ENCODE results near the gene C3orf22. TPM values are rescaled to one million over a fixed set of nuclear protein-coding genes. Genes with fewer than 3 reads are reported as not detected.

Gene C3orf22
- total RNA-seq, 1 donor: not detected

DNA sequence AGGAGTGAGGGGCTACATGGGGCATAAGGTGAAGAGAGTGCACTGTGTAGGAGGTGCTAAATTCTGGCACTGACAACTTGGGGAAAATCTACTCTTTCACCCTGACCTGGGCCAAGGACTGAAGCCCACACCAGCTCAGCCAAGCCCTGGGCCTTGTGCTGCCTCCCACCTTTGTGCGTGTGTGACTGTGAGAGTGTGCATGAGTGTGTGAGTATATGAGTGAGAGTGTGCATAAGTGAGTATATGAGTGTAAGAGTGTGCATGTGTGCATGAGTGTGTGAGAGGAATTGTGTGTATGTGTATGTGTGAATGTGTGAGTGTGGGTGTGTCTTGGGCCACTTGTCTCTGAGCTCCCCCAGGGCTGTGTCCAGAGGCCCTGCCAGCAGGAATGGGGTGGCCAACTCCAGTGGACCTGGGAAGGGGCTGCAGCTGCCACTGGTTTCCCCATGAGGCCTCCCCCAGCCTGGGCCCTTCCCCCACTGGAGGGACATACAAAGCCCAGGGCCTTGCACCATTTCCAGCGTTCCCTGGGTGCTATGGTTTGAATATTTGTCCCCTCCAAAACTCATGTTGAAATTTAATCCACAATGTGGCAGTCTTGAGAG lies 15.2 kb downstream of the C3orf22 start:
- H3K4me3 ChIP-seq (ENCODE audit: low read depth, low read length): no peak overlapping the region
- no peak for TF ChIP-seq CTCF (IDR thresholded peaks at IDR 0.05; ENCODE audit: insufficient read depth, low read length)
- no peak for DNase-seq (ENCODE audit: low read depth)

GRCh38 chr3:126542340-126543241 lies 16.1 kb downstream of the C3orf22 start:
- H3K4me3 ChIP-seq (ENCODE audit: low read depth, low read length): no peak overlapping the region
- no peak for TF ChIP-seq CTCF (IDR thresholded peaks at IDR 0.05; ENCODE audit: insufficient read depth, low read length)
- no peak for DNase-seq (ENCODE audit: low read depth)

DNA sequence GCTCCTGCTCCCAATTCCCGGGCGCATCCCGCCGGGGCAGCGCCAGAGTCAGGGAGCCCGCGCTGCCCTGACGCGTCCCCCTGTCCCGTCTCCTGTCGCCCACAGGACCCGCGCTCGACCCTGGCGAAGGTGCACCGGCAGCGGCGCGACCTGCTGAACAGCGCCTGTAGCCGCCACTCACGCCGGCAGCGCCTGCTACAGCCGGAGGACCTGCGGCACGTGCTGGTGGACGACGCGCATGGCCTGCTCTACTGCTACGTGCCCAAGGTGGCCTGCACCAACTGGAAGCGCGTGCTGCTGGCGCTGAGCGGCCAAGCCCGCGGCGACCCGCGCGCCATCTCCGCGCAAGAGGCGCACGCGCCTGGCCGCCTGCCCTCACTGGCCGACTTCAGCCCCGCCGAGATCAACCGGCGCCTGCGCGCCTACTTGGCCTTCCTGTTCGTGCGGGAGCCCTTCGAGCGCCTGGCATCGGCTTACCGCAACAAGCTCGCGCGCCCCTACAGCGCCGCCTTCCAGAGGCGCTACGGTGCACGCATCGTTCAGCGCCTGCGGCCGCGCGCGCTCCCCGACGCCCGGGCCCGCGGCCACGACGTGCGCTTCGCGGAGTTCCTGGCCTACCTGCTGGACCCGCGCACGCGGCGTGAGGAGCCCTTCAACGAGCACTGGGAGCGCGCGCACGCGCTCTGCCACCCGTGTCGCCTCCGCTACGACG lies 16.9 kb downstream of the C3orf22 start:
- no peak for DNase-seq (ENCODE audit: low read depth)
- H3K4me3 ChIP-seq (ENCODE audit: low read depth, low read length): no peak overlapping the region
- no peak for TF ChIP-seq CTCF (IDR thresholded peaks at IDR 0.05; ENCODE audit: insufficient read depth, low read length)

- no peak overlapping the region for H3K4me3 ChIP-seq (ENCODE audit: low read depth, low read length)
- TF ChIP-seq CTCF (IDR thresholded peaks at IDR 0.05; ENCODE audit: insufficient read depth, low read length): no peak
- no peak for DNase-seq (ENCODE audit: low read depth)
Observed at GRCh38 chr3:126540951-126541627, 17.6 kb downstream of the C3orf22 start.

- H3K4me3 ChIP-seq (ENCODE audit: low read depth, low read length): no peak overlapping the region
- DNase-seq (ENCODE audit: low read depth): peak; percentile 91
- TF ChIP-seq CTCF (IDR thresholded peaks at IDR 0.05; ENCODE audit: insufficient read depth, low read length): no peak
Observed at GRCh38 chr3:126540342-126540849, 18.3 kb downstream of the C3orf22 start.

- no peak for DNase-seq (ENCODE audit: low read depth)
- TF ChIP-seq CTCF (IDR thresholded peaks at IDR 0.05; ENCODE audit: insufficient read depth, low read length): no peak
- no peak overlapping the region for H3K4me3 ChIP-seq (ENCODE audit: low read depth, low read length)
Observed at GRCh38 chr3:126539558-126540250, 19.0 kb downstream of the C3orf22 start.
